ENCODE data around the gene GATA6.

GATA6 gene

DNA sequence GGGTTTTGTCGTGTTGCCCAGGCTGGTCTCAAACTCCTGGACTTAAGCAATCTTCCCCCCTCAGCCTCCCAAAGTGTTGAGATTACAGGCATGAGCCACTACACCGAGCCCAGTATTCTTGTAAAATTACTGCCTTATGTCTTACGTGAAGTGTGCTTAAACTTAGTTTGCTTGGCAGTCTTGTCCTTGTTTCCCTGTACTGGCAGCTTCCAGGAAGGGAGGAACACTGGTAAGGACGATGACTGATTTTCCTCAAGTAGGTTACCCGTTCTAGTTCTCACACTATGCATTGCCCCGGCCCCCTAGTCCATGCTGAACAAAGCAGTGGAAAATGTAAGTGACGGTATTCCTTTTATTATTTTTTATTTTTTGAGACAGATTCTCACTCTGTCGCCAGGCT is 19.7 kb upstream of the GATA6 start:
- Histone ChIP-seq H3K4me3 (ENCODE audit: insufficient read depth, low read depth, low read length, poor library complexity, severe bottlenecking) (no peak overlapping the region), H3K4me1 (ENCODE audit: control insufficient read depth, insufficient read depth, low read length, poor library complexity, severe bottlenecking) (no peaks in the 10 kb centered on the region), H3K27ac (ENCODE audit: insufficient read depth, low read length, poor library complexity, severe bottlenecking) (no peak overlapping the region), H3K36me3 (ENCODE audit: control insufficient read depth, insufficient read depth, low read length) (no peaks in the 10 kb centered on the region), H3K9me3 (ENCODE audit: control insufficient read depth, low read length) (no peaks in the 10 kb centered on the region), H3K27me3 (replicated peaks; ENCODE audit: control insufficient read depth, insufficient read depth, low read length, poor library complexity, severe bottlenecking) (peaks cover 4% of the 10 kb centered on the region)
- no peak for DNase-seq

DNA sequence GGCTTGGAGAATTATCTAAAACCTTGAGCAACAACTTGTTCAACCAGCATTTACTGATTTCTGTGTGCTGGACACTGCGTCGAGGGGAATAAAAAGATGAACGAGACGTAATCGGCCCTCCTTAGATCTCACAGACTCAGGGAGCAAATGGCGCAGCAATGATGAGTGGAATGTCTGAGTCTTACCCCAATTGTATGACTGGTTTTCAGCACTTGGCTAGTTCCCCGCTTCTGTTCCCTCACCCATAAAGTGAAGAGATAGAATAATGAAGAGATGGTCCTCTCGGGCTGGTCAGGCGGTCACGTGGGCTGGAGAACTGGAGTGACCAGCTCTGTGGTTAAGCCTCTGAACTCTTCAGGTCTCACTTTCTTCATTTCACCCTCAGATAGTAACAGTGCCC is 17.3 kb upstream of the GATA6 start:
- Histone ChIP-seq H3K27me3 (replicated peaks; ENCODE audit: control insufficient read depth, insufficient read depth, low read length, poor library complexity, severe bottlenecking) (peaks cover 4% of the 10 kb centered on the region), H3K27ac (ENCODE audit: insufficient read depth, low read length, poor library complexity, severe bottlenecking) (no peak overlapping the region), H3K4me1 (ENCODE audit: control insufficient read depth, insufficient read depth, low read length, poor library complexity, severe bottlenecking) (no peaks in the 10 kb centered on the region), H3K9me3 (ENCODE audit: control insufficient read depth, low read length) (no peaks in the 10 kb centered on the region), H3K4me3 (ENCODE audit: insufficient read depth, low read depth, low read length, poor library complexity, severe bottlenecking) (no peak overlapping the region), H3K36me3 (ENCODE audit: control insufficient read depth, insufficient read depth, low read length) (no peaks in the 10 kb centered on the region)
- no peak for DNase-seq

DNA sequence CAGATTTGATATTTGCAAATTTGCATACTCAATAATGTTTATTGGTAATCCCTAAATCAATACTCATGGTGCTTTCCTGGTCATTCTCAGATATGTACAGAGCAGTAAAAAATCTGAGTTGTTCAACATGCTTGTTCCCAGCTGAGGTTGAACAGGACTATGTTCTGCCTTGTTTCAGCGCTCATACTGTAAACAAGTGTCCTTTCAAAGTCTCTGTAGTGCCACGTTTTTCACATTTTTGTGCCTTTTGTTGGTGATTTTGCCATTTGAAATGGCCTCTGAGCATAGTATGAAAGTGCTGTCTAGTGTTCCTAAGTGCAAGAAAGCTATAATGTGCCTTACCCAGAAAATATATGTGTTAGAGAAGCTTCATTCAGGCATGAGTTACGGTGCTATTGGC is 16.0 kb upstream of the GATA6 start:
- no peak for DNase-seq
- H3K27ac ChIP-seq (ENCODE audit: insufficient read depth, low read length, poor library complexity, severe bottlenecking): no peak overlapping the region
- no peaks in the 10 kb centered on the region for H3K4me1 ChIP-seq (ENCODE audit: control insufficient read depth, insufficient read depth, low read length, poor library complexity, severe bottlenecking)
- no peaks in the 10 kb centered on the region for H3K9me3 ChIP-seq (ENCODE audit: control insufficient read depth, low read length)
- peaks cover 4% of the 10 kb centered on the region for H3K27me3 ChIP-seq (replicated peaks; ENCODE audit: control insufficient read depth, insufficient read depth, low read length, poor library complexity, severe bottlenecking)
- no peak overlapping the region for H3K4me3 ChIP-seq (ENCODE audit: insufficient read depth, low read depth, low read length, poor library complexity, severe bottlenecking)
- no peaks in the 10 kb centered on the region for H3K36me3 ChIP-seq (ENCODE audit: control insufficient read depth, insufficient read depth, low read length)

DNA sequence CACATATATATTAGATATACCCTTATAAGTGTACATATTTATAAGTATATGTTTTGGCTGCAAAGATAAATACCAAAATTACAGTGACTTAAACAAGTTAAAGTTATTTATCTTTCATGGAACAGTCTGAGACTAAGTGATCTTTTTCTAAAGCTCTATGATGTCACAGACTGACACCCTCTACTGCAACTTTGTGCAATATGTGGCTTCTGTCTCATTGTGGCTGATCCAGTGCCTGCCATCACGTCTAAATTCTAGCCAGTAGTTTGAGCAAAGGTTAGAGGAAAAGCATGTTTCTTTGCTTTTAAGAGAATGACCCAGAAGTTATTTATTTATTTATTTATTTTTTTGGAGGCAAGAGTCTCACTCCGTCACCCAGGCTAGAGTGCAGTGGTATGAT is 13.8 kb upstream of the GATA6 start:
- peaks cover 4% of the 10 kb centered on the region for H3K27me3 ChIP-seq (replicated peaks; ENCODE audit: control insufficient read depth, insufficient read depth, low read length, poor library complexity, severe bottlenecking)
- H3K9me3 ChIP-seq (ENCODE audit: control insufficient read depth, low read length): no peaks in the 10 kb centered on the region
- no peaks in the 10 kb centered on the region for H3K4me1 ChIP-seq (ENCODE audit: control insufficient read depth, insufficient read depth, low read length, poor library complexity, severe bottlenecking)
- no peak overlapping the region for H3K4me3 ChIP-seq (ENCODE audit: insufficient read depth, low read depth, low read length, poor library complexity, severe bottlenecking)
- H3K27ac ChIP-seq (ENCODE audit: insufficient read depth, low read length, poor library complexity, severe bottlenecking): no peak overlapping the region
- DNase-seq: no peak
- H3K36me3 ChIP-seq (ENCODE audit: control insufficient read depth, insufficient read depth, low read length): no peaks in the 10 kb centered on the region

DNA sequence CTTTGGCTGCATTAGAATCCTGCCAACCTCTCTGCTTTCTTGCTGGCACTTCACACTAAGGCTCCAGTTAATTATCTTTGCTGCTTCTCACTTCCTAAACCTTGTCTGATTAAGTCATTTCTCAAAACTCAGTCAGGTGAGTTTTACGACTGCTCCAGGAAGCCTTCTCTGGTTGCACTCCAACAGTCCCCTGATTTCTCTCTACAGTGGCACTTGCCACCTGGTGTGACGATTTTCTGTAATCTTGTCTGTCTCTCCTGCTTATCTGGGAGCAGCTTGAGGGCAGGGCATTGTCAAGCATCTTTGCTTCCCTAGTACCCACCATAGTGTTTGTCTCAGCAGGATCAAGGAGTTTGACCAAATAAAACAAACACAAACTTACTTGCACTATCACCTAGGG is 10.4 kb upstream of the GATA6 start:
- H3K4me3 ChIP-seq (ENCODE audit: insufficient read depth, low read depth, low read length, poor library complexity, severe bottlenecking): no peak overlapping the region
- no peak overlapping the region for H3K27ac ChIP-seq (ENCODE audit: insufficient read depth, low read length, poor library complexity, severe bottlenecking)
- peaks cover 6% of the 10 kb centered on the region for H3K27me3 ChIP-seq (replicated peaks; ENCODE audit: control insufficient read depth, insufficient read depth, low read length, poor library complexity, severe bottlenecking)
- H3K4me1 ChIP-seq (ENCODE audit: control insufficient read depth, insufficient read depth, low read length, poor library complexity, severe bottlenecking): no peaks in the 10 kb centered on the region
- no peaks in the 10 kb centered on the region for H3K36me3 ChIP-seq (ENCODE audit: control insufficient read depth, insufficient read depth, low read length)
- H3K9me3 ChIP-seq (ENCODE audit: control insufficient read depth, low read length): no peaks in the 10 kb centered on the region
- DNase-seq: no peak

DNA sequence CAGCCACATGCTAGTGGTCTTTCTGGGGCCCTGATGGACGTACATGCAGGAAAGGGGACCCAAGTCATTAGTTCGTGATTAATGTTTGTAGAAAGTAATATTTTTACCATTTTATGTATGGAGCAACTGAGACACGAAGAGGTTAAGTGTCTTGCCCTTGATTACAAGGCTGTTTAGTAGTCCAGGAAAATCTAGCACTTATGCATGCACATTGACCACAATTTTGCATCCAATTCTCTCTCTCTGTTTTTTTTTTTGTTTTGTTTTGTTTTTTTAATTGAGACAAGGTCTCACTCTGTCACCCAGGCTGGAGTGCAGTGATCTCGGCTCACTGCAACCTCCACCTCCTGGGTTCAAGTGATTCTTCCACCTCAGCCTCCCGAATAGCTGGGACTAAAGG is 8.3 kb upstream of the GATA6 start:
- peaks cover 23% of the 10 kb centered on the region for H3K27me3 ChIP-seq (replicated peaks; ENCODE audit: control insufficient read depth, insufficient read depth, low read length, poor library complexity, severe bottlenecking)
- H3K4me3 ChIP-seq (ENCODE audit: insufficient read depth, low read depth, low read length, poor library complexity, severe bottlenecking): no peak overlapping the region
- DNase-seq: no peak
- no peak overlapping the region for H3K27ac ChIP-seq (ENCODE audit: insufficient read depth, low read length, poor library complexity, severe bottlenecking)
- no peaks in the 10 kb centered on the region for H3K36me3 ChIP-seq (ENCODE audit: control insufficient read depth, insufficient read depth, low read length)
- no peaks in the 10 kb centered on the region for H3K4me1 ChIP-seq (ENCODE audit: control insufficient read depth, insufficient read depth, low read length, poor library complexity, severe bottlenecking)
- H3K9me3 ChIP-seq (ENCODE audit: control insufficient read depth, low read length): no peaks in the 10 kb centered on the region

DNA sequence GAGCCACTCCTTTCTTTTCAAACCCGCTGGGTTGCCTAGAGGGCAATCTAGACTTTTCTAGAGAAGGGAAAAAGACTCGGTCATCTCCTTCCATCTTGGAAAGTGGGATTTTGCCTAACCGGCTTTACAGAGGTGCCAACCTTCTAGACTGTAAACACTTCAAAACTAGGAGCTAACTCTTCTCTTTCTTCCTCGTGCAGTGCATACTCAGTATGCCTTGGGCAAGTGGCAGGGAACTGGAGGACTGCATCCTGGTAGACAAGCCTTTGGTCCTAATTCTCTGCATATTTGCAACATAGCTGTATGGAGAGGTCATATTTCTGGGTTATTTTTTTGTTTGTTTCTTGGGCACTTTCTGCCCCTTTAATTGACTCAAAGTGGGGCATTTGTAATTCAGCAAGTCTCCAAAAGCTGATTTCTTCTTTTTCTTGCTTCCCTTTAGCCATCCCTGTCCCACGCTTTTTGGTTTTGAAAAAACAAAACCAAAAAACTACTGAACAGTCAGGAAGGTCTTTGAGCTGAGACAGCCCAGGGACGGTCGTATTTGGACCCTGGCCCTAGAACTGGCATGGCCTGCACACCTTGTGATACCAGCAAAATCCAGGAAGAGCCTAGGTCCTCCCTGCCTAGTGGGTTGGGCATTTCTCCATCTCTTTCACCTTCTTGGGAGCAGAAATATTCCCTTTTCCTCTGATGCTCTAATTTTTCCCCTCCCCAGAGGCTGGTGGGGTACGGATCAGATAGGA is 5.8 kb upstream of the GATA6 start:
- Histone ChIP-seq H3K27ac (ENCODE audit: insufficient read depth, low read length, poor library complexity, severe bottlenecking) (no peak overlapping the region), H3K36me3 (ENCODE audit: control insufficient read depth, insufficient read depth, low read length) (no peaks in the 10 kb centered on the region), H3K4me3 (ENCODE audit: insufficient read depth, low read depth, low read length, poor library complexity, severe bottlenecking) (no peak overlapping the region), H3K27me3 (replicated peaks; ENCODE audit: control insufficient read depth, insufficient read depth, low read length, poor library complexity, severe bottlenecking) (peaks cover 40% of the 10 kb centered on the region), H3K9me3 (ENCODE audit: control insufficient read depth, low read length) (no peaks in the 10 kb centered on the region), H3K4me1 (ENCODE audit: control insufficient read depth, insufficient read depth, low read length, poor library complexity, severe bottlenecking) (peaks cover 1% of the 10 kb centered on the region)
- DNase-seq: no peak

DNA sequence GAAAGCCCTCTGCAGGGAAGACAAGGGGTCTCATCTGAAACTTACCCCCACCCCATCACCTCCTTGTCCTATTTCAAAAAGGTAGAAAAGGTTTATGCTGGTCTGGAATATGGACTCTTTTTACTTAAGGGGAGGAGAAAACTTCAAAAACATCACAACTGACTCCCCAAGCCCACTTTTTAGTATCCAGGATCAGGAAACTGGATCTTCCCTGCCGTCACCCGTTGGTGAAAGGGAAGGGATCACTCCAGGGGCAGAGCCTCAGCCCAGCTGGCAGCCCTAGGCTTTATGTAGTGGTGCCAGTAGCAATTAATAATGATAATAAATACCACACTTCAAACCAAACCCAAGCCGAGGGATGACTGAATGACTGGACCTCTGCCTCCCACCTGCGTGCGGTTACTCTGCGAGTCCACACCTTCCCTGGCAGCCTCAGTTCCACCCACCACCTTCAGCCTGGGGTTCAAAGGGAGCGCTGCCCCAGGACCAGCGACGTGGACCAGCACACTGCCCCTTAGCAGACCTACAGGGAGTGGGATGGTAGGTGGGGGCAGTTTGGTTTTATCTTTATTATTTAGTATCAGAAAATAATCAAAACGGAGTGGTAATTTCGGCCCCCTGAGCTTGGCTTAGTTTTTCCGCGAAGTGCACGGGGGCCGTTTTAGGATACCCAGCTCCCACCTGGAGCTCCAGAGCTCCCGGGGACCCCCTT is 4.9 kb upstream of the GATA6 start:
- Histone ChIP-seq H3K4me1 (ENCODE audit: control insufficient read depth, insufficient read depth, low read length, poor library complexity, severe bottlenecking) (peaks cover 9% of the 10 kb centered on the region), H3K27ac (ENCODE audit: insufficient read depth, low read length, poor library complexity, severe bottlenecking) (no peak overlapping the region), H3K36me3 (ENCODE audit: control insufficient read depth, insufficient read depth, low read length) (no peaks in the 10 kb centered on the region), H3K9me3 (ENCODE audit: control insufficient read depth, low read length) (no peaks in the 10 kb centered on the region), H3K27me3 (replicated peaks; ENCODE audit: control insufficient read depth, insufficient read depth, low read length, poor library complexity, severe bottlenecking) (peaks cover 42% of the 10 kb centered on the region), H3K4me3 (ENCODE audit: insufficient read depth, low read depth, low read length, poor library complexity, severe bottlenecking) (no peak overlapping the region)
- no peak for DNase-seq

DNA sequence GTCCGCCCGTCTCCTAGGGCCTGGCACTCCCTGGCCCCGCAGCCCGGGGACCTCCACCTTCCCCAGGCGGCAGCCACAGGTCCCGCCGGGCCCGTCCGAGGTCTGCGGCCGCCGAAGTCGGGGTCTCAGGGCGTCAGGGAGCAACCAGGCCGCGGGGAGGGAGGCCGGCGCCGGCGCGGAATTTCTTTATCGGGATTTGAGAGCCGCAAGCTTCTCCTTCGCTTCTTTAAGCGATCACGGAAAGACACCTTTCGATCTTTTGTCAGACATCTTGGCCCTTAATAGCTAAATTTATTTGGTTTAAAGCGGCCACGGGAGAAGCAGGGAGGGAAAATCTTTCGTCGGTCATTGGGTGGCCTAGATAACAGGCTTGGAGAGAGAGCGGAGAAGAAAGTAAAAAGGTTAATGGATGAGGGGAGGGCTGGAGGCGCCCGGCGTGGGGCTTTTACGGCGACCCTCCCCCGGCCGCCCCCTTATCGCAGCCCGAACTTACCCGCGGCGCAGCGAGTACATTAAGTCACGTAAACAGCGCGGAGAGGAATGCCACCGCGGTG is 4.3 kb upstream of the GATA6 start:
- no peak for DNase-seq
- H3K4me3 ChIP-seq (ENCODE audit: insufficient read depth, low read depth, low read length, poor library complexity, severe bottlenecking): no peak overlapping the region
- H3K27ac ChIP-seq (ENCODE audit: insufficient read depth, low read length, poor library complexity, severe bottlenecking): no peak overlapping the region
- peaks cover 13% of the 10 kb centered on the region for H3K4me1 ChIP-seq (ENCODE audit: control insufficient read depth, insufficient read depth, low read length, poor library complexity, severe bottlenecking)
- no peaks in the 10 kb centered on the region for H3K9me3 ChIP-seq (ENCODE audit: control insufficient read depth, low read length)
- H3K27me3 ChIP-seq (replicated peaks; ENCODE audit: control insufficient read depth, insufficient read depth, low read length, poor library complexity, severe bottlenecking): peaks cover 42% of the 10 kb centered on the region
- no peaks in the 10 kb centered on the region for H3K36me3 ChIP-seq (ENCODE audit: control insufficient read depth, insufficient read depth, low read length)

DNA sequence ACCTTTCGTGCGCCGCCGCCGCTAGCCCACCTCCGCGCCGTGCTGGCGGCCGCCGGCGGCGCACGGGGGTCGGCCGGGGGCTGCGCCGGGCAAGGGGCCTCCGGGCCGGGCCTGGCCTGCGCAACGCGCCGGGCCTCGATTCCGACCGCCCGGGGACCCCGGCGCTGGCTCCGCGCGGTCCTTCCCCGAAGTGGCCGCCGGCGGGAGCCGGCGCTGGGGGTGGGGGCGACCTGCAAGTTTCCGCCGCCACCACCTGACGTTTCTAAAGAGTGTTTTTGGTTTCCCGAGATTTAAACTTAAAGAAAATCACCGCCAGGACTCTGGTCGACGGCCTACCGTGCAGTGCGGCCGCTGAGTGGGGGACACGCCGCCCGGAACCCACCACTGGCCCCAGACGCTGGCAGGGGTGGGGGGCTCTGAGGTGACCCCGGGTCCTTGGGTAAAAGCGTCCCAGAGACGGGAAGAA is 3.8 kb upstream of the GATA6 start:
- Histone ChIP-seq H3K4me1 (ENCODE audit: control insufficient read depth, insufficient read depth, low read length, poor library complexity, severe bottlenecking) (peaks cover 16% of the 10 kb centered on the region), H3K4me3 (ENCODE audit: insufficient read depth, low read depth, low read length, poor library complexity, severe bottlenecking) (no peak overlapping the region), H3K27ac (ENCODE audit: insufficient read depth, low read length, poor library complexity, severe bottlenecking) (no peak overlapping the region), H3K27me3 (replicated peaks; ENCODE audit: control insufficient read depth, insufficient read depth, low read length, poor library complexity, severe bottlenecking) (peaks cover 46% of the 10 kb centered on the region), H3K9me3 (ENCODE audit: control insufficient read depth, low read length) (no peaks in the 10 kb centered on the region), H3K36me3 (ENCODE audit: control insufficient read depth, insufficient read depth, low read length) (no peaks in the 10 kb centered on the region)
- DNase-seq: no peak

Data from effector memory CD4-positive, alpha-beta T cell (primary cell).